Spleen (tissue), 7 donors: Measurements from ENCODE around the gene OR2A1.
"Not testable (repeated sequence)": the region's sequence is repeated elsewhere in the genome, so short reads cannot be mapped to it uniquely, and the experiment has no call there.

Experiments
- CTCF ChIP-seq, 11 experiments: fragments of 200-600 bp in 7 of 11; fragments of 450-650 bp in 4 of 11; sonication (generic) in 4 of 11; IDR thresholded peaks in 8 of 11; conservative IDR thresholded peaks in 3 of 11; 1 replicate in 7 of 11; 2 replicates in 4 of 11; pipeline versions ENCODE4 v1.4.0 to v1.8.0; 2016 to 2021; ENCODE audit warnings: antibody characterized with exemption in 11 of 11, inconsistent platforms in 4 of 11, mild to moderate bottlenecking in 1 of 11
- POLR2A ChIP-seq, 3 donors: fragments of 450-650 bp; IDR thresholded peaks; one replicate each; pipeline ENCODE4 v1.5.1; 2017; ENCODE audit warnings: antibody characterized with exemption in 3 of 3, mild to moderate bottlenecking in 1 of 3
- POLR2AphosphoS5 ChIP-seq, 3 donors: sonication (generic); formaldehyde crosslinking; IDR thresholded peaks; one replicate each; pipeline ENCODE4 v1.5.1; 2017; ENCODE audit warnings: antibody characterized with exemption in 3 of 3
- donor health status: DM: no; HTN: no; CAD: no; lungs with moderate emphysema.
- donor health status: DM: no; HTN: no; CAD: no.
- donor health status: DM: no; HTN: no; CAD: no.

- not testable (repeated sequence) for TF ChIP-seq CTCF (IDR thresholded peaks at IDR 0.05 in 8 of 11, conservative IDR thresholded peaks at IDR 0.05 in 3 of 11); POLR2A (IDR thresholded peaks at IDR 0.05); POLR2AphosphoS5 (IDR thresholded peaks at IDR 0.05)
These were observed 2.5 kb upstream of the OR2A1 start for GRCh38 chr7:144309702-144310101.
